ENCODE results near the gene NR2C2.

NR2C2 gene

DNA sequence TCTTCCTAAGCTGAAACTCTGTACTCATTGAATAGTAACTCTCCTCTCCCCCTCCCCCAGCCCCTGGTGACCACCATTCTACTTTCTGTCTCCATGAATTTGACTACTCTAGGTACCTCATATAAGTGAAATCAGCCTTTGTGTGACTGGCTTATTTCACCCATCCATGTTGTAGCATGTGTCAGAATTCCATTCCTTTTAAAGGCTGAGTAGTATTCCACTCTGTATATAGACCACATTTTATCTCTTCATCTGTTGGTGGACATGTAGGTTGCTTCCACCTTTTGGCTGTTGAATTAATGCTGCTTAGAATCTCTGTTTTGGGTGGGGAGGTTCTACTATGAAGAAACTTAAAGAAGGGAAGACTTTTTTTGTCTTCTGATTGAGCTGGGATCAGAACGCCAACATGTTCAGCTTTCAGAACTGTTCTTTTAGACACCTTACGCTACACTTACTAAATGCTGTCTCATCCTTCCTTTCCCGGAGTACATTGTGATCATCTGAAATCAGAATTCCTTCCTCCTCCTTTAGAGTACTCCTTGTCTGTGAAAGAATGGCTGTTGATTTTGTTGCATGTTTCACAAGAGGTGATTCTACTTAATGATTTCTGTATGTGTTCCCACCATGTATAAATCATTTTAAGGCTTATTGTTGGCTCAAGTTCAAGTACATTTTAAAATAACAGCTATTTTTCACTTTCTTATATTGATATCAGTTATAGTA, 67.4 kb downstream of the NR2C2 start:
- Histone ChIP-seq H3K9me3 (ENCODE audit: control insufficient read depth in 2 of 2, low read length in 2 of 2) (no peaks in the 10 kb centered on the region), H3K27me3 (ENCODE audit: control insufficient read depth in 2 of 2, insufficient read depth in 2 of 2, low read length in 2 of 2) (no peaks in the 10 kb centered on the region), H3K27ac (ENCODE audit: low read depth in 2 of 2, low read length in 2 of 2) (no peak overlapping the region), H3K36me3 (ENCODE audit: control insufficient read depth in 2 of 2, insufficient read depth in 2 of 2, low read length in 2 of 2) (peaks cover 50 to 58% of the 10 kb centered on the region in 2 donors), H3K4me3 (ENCODE audit: low read length in 2 of 2) (no peak overlapping the region), H3K4me1 (ENCODE audit: control insufficient read depth in 2 of 2, insufficient read depth in 2 of 2, low read length in 2 of 2) (no peaks in the 10 kb centered on the region), H3K9ac (ENCODE audit: low read depth in 1 of 2, low read length in 2 of 2) (no peak overlapping the region)

DNA sequence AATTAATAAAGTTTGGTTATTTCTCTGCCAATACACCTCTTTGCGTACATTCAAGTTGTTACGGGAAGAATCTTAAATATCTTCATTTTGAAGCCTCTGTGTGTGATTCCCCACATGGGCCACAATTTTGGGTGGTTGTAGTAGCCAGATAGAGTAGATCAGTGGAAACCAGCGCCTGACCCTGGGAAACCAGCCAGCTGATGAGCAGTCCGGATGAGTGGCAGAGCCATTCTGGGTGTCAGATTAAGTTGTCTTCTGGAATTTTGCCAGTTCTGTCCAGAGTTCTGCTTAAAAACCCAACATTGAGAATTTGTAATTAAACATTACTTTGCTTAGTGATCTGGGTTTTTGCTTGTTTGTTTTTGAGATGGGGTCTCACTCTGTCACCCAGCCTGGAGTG, 68.1 kb downstream of the NR2C2 start:
- Histone ChIP-seq H3K4me3 (ENCODE audit: low read length in 2 of 2) (no peak overlapping the region), H3K27me3 (ENCODE audit: control insufficient read depth in 2 of 2, insufficient read depth in 2 of 2, low read length in 2 of 2) (no peaks in the 10 kb centered on the region), H3K4me1 (ENCODE audit: control insufficient read depth in 2 of 2, insufficient read depth in 2 of 2, low read length in 2 of 2) (no peaks in the 10 kb centered on the region), H3K27ac (ENCODE audit: low read depth in 2 of 2, low read length in 2 of 2) (no peak overlapping the region), H3K9ac (ENCODE audit: low read depth in 1 of 2, low read length in 2 of 2) (no peak overlapping the region), H3K36me3 (ENCODE audit: control insufficient read depth in 2 of 2, insufficient read depth in 2 of 2, low read length in 2 of 2) (peaks cover 55 to 64% of the 10 kb centered on the region in 2 donors), H3K9me3 (ENCODE audit: control insufficient read depth in 2 of 2, low read length in 2 of 2) (no peaks in the 10 kb centered on the region)

- Histone ChIP-seq H3K36me3 (ENCODE audit: control insufficient read depth in 2 of 2, insufficient read depth in 2 of 2, low read length in 2 of 2) (peaks cover 69 to 73% of the 10 kb centered on the region in 2 donors), H3K27me3 (ENCODE audit: control insufficient read depth in 2 of 2, insufficient read depth in 2 of 2, low read length in 2 of 2) (no peaks in the 10 kb centered on the region), H3K4me1 (ENCODE audit: control insufficient read depth in 2 of 2, insufficient read depth in 2 of 2, low read length in 2 of 2) (no peaks in the 10 kb centered on the region), H3K9me3 (ENCODE audit: control insufficient read depth in 2 of 2, low read length in 2 of 2) (no peaks in the 10 kb centered on the region), H3K4me3 (ENCODE audit: low read length in 2 of 2) (no peak overlapping the region), H3K27ac (ENCODE audit: low read depth in 2 of 2, low read length in 2 of 2) (no peak overlapping the region), H3K9ac (ENCODE audit: low read depth in 1 of 2, low read length in 2 of 2) (no peak overlapping the region)
These were observed 69.8 kb downstream of the NR2C2 start for GRCh38 chr3:15017191-15017590.

DNA sequence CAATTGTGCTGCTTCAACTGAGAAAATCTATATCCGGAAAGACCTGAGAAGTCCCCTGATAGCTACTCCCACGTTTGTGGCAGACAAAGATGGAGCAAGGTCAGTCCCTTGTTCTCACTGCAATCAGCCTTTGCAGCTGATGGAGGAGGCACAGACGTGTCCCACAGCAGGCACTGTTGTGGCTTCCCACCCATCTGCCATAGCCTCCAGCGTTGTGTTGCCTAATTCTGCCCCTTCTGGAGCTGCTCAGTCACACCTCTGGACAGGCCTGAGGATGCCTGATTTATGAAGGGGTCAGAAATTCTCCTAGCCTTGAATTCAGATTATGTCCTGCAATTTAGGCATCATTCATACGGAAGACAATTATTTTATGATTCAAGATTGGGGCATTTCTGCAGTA, 75.9 kb downstream of the NR2C2 start:
- no peak overlapping the region for H3K9ac ChIP-seq (ENCODE audit: low read depth in 1 of 2, low read length in 2 of 2)
- H3K4me1 ChIP-seq (ENCODE audit: control insufficient read depth in 2 of 2, insufficient read depth in 2 of 2, low read length in 2 of 2): no peaks in the 10 kb centered on the region
- H3K27me3 ChIP-seq (ENCODE audit: control insufficient read depth in 2 of 2, insufficient read depth in 2 of 2, low read length in 2 of 2): no peaks in the 10 kb centered on the region
- no peak overlapping the region for H3K4me3 ChIP-seq (ENCODE audit: low read length in 2 of 2)
- peaks cover 61 to 72% of the 10 kb centered on the region in 2 donors for H3K36me3 ChIP-seq (ENCODE audit: control insufficient read depth in 2 of 2, insufficient read depth in 2 of 2, low read length in 2 of 2)
- no peak overlapping the region for H3K27ac ChIP-seq (ENCODE audit: low read depth in 2 of 2, low read length in 2 of 2)
- no peaks in the 10 kb centered on the region for H3K9me3 ChIP-seq (ENCODE audit: control insufficient read depth in 2 of 2, low read length in 2 of 2)

DNA sequence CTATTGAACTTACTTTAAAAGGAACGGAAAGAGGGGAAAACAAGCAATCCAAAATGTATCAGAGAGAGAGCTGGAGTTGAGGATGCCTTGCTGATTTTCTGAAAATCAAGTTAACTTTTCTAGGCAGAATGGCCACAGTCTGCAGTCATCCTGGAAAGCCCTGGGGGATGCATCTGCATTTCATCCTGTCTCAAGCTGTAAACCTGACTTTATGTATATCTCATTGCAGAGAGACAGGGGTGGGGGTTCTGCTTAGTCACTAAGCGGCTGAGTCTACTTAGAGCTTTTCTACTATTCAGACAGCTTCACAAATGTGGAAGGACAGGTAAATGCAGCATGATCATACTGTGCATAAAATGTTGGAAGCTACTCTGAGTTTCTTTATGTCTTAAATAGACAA, 76.3 kb downstream of the NR2C2 start:
- no peak overlapping the region for H3K9ac ChIP-seq (ENCODE audit: low read depth in 1 of 2, low read length in 2 of 2)
- no peaks in the 10 kb centered on the region for H3K4me1 ChIP-seq (ENCODE audit: control insufficient read depth in 2 of 2, insufficient read depth in 2 of 2, low read length in 2 of 2)
- H3K9me3 ChIP-seq (ENCODE audit: control insufficient read depth in 2 of 2, low read length in 2 of 2): no peaks in the 10 kb centered on the region
- no peaks in the 10 kb centered on the region for H3K27me3 ChIP-seq (ENCODE audit: control insufficient read depth in 2 of 2, insufficient read depth in 2 of 2, low read length in 2 of 2)
- H3K36me3 ChIP-seq (ENCODE audit: control insufficient read depth in 2 of 2, insufficient read depth in 2 of 2, low read length in 2 of 2): peaks cover 65 to 74% of the 10 kb centered on the region in 2 donors
- no peak overlapping the region for H3K27ac ChIP-seq (ENCODE audit: low read depth in 2 of 2, low read length in 2 of 2)
- no peak overlapping the region for H3K4me3 ChIP-seq (ENCODE audit: low read length in 2 of 2)

DNA sequence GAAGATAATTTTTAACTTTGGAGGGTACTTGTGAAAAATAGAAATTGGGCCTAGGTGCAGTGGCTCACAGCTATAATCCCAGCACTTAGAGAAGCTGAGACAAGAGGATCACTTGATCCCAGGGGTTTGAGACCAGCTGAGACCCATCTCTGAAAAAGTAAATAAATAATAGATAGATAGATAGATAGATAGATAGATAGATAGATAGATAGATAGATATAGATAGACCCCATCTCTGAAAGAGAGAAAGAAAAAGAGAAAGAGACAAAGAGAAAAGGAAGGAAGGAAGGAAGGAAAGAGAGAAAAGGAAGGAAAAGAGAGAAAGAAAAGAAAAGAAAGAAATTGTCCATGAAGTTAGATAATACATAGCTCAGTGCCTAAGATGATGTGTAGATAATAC, 82.2 kb downstream of the NR2C2 start:
- no peak overlapping the region for H3K27ac ChIP-seq (ENCODE audit: low read depth in 2 of 2, low read length in 2 of 2)
- H3K27me3 ChIP-seq (ENCODE audit: control insufficient read depth in 2 of 2, insufficient read depth in 2 of 2, low read length in 2 of 2): no peaks in the 10 kb centered on the region
- H3K36me3 ChIP-seq (ENCODE audit: control insufficient read depth in 2 of 2, insufficient read depth in 2 of 2, low read length in 2 of 2): peaks cover 60 to 71% of the 10 kb centered on the region in 2 donors
- no peak overlapping the region for H3K4me3 ChIP-seq (ENCODE audit: low read length in 2 of 2)
- H3K4me1 ChIP-seq (ENCODE audit: control insufficient read depth in 2 of 2, insufficient read depth in 2 of 2, low read length in 2 of 2): no peaks in the 10 kb centered on the region
- H3K9ac ChIP-seq (ENCODE audit: low read depth in 1 of 2, low read length in 2 of 2): no peak overlapping the region
- no peaks in the 10 kb centered on the region for H3K9me3 ChIP-seq (ENCODE audit: control insufficient read depth in 2 of 2, low read length in 2 of 2)

- peaks cover 56 to 72% of the 10 kb centered on the region in 2 donors for H3K36me3 ChIP-seq (ENCODE audit: control insufficient read depth in 2 of 2, insufficient read depth in 2 of 2, low read length in 2 of 2)
- no peaks in the 10 kb centered on the region for H3K4me1 ChIP-seq (ENCODE audit: control insufficient read depth in 2 of 2, insufficient read depth in 2 of 2, low read length in 2 of 2)
- H3K9ac ChIP-seq (ENCODE audit: low read depth in 1 of 2, low read length in 2 of 2): no peak overlapping the region
- H3K9me3 ChIP-seq (ENCODE audit: control insufficient read depth in 2 of 2, low read length in 2 of 2): no peaks in the 10 kb centered on the region
- no peak overlapping the region for H3K27ac ChIP-seq (ENCODE audit: low read depth in 2 of 2, low read length in 2 of 2)
- H3K27me3 ChIP-seq (ENCODE audit: control insufficient read depth in 2 of 2, insufficient read depth in 2 of 2, low read length in 2 of 2): no peaks in the 10 kb centered on the region
- no peak overlapping the region for H3K4me3 ChIP-seq (ENCODE audit: low read length in 2 of 2)
These were observed 85.3 kb downstream of the NR2C2 start for GRCh38 chr3:15032650-15033049.

- Histone ChIP-seq H3K9me3 (ENCODE audit: control insufficient read depth in 2 of 2, low read length in 2 of 2) (no peaks in the 10 kb centered on the region), H3K27ac (ENCODE audit: low read depth in 2 of 2, low read length in 2 of 2) (no peak overlapping the region), H3K27me3 (ENCODE audit: control insufficient read depth in 2 of 2, insufficient read depth in 2 of 2, low read length in 2 of 2) (no peaks in the 10 kb centered on the region), H3K36me3 (ENCODE audit: control insufficient read depth in 2 of 2, insufficient read depth in 2 of 2, low read length in 2 of 2) (peaks cover 59 to 76% of the 10 kb centered on the region in 2 donors), H3K4me3 (ENCODE audit: low read length in 2 of 2) (no peak overlapping the region), H3K4me1 (ENCODE audit: control insufficient read depth in 2 of 2, insufficient read depth in 2 of 2, low read length in 2 of 2) (no peaks in the 10 kb centered on the region), H3K9ac (ENCODE audit: low read depth in 1 of 2, low read length in 2 of 2) (no peak overlapping the region)
These were observed 85.7 kb downstream of the NR2C2 start for GRCh38 chr3:15033103-15033502.

- peaks cover 51 to 81% of the 10 kb centered on the region in 2 donors for H3K36me3 ChIP-seq (ENCODE audit: control insufficient read depth in 2 of 2, insufficient read depth in 2 of 2, low read length in 2 of 2)
- H3K27ac ChIP-seq (ENCODE audit: low read depth in 2 of 2, low read length in 2 of 2): no peak overlapping the region
- no peaks in the 10 kb centered on the region for H3K27me3 ChIP-seq (ENCODE audit: control insufficient read depth in 2 of 2, insufficient read depth in 2 of 2, low read length in 2 of 2)
- no peaks in the 10 kb centered on the region for H3K4me1 ChIP-seq (ENCODE audit: control insufficient read depth in 2 of 2, insufficient read depth in 2 of 2, low read length in 2 of 2)
- no peak overlapping the region for H3K9ac ChIP-seq (ENCODE audit: low read depth in 1 of 2, low read length in 2 of 2)
- no peak overlapping the region for H3K4me3 ChIP-seq (ENCODE audit: low read length in 2 of 2)
- H3K9me3 ChIP-seq (ENCODE audit: control insufficient read depth in 2 of 2, low read length in 2 of 2): no peaks in the 10 kb centered on the region
These were observed 90.9 kb downstream of the NR2C2 start for GRCh38 chr3:15038306-15038705.

DNA sequence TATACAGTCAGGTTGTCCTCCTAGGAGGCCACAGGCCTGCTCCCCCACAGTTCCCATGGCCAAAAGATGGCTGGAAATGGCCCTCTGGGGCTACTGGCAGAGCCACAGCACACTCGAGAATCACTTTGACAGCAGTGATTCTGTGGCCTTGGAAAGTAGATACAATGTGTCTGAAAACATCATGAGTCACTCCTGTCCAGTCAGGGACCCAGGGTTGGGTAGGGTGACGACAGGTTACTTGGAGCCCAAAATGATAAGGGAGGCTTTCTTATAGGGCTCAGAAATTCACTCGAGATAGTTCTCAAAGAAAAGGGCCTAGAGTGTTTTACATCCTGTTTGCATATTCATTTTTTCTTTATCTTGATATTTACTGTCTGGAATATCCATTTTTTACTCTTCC, 93.5 kb downstream of the NR2C2 start:
- H3K27ac ChIP-seq (ENCODE audit: low read depth in 2 of 2, low read length in 2 of 2): no peak overlapping the region
- no peaks in the 10 kb centered on the region for H3K4me1 ChIP-seq (ENCODE audit: control insufficient read depth in 2 of 2, insufficient read depth in 2 of 2, low read length in 2 of 2)
- H3K36me3 ChIP-seq (ENCODE audit: control insufficient read depth in 2 of 2, insufficient read depth in 2 of 2, low read length in 2 of 2): peaks cover 55 to 80% of the 10 kb centered on the region in 2 donors
- no peak overlapping the region for H3K9ac ChIP-seq (ENCODE audit: low read depth in 1 of 2, low read length in 2 of 2)
- no peaks in the 10 kb centered on the region for H3K9me3 ChIP-seq (ENCODE audit: control insufficient read depth in 2 of 2, low read length in 2 of 2)
- no peak overlapping the region for H3K4me3 ChIP-seq (ENCODE audit: low read length in 2 of 2)
- H3K27me3 ChIP-seq (ENCODE audit: control insufficient read depth in 2 of 2, insufficient read depth in 2 of 2, low read length in 2 of 2): no peaks in the 10 kb centered on the region

Data from mucosa of rectum (tissue), 2 donors.